Endothelial cell of umbilical vein (primary cell): ENCODE data around the gene RNF150. TPM values are rescaled to one million over a fixed set of nuclear protein-coding genes. Genes with fewer than 3 reads are reported as not detected.
"Not testable (repeated sequence)": the region's sequence is repeated elsewhere in the genome, so short reads cannot be mapped to it uniquely, and the experiment has no call there.

Experiments
- BruUV-seq: library from RNA; stranded (reverse); fragments of 400-500 nt; replicated peaks from 2 replicates; lab custom pipeline; 2021; lab: Mats Ljungman, UMichigan
- CTCF ChIA-PET: fragments of 300-600, 350-600 bp; sonication (Branson Sonifier 250); formaldehyde crosslinking; loops from one replicate; lab custom pipeline; 2021; ENCODE audit warnings: antibody characterized with exemption, inconsistent platforms; lab: Charles Lee
- POLR2A ChIA-PET: fragments of 300-600, 350-600 bp; sonication (Branson Sonifier 250); formaldehyde crosslinking; loops from one replicate; lab custom pipeline; 2021; ENCODE audit warnings: antibody characterized with exemption, inconsistent platforms; lab: Charles Lee
- DNase-seq: peaks from one replicate; pipeline ENCODE4 v3.0.0-alpha.2; 2011; ENCODE audit warnings: low read depth, low spot score
- FAIRE-seq: peaks from 2 replicates; lab custom pipeline; 2011; peaks lifted over from hg19 to GRCh38; lab: Jason Lieb, UNC
- H2AFZ ChIP-seq: 2 replicates; pipeline ENCODE4 v1.6.0; 2012; ENCODE audit warnings: low read depth, low read length, control low read depth, inconsistent platforms
- H3K27ac ChIP-seq: 2 replicates; pipeline ENCODE4 v1.5.1; 2011; ENCODE audit warnings: low read depth, mild to moderate bottlenecking, control low read depth, low read length, moderate library complexity; ENCODE audit not compliant: insufficient read depth
- H3K27me3 ChIP-seq, 2 experiments: 2 replicates each; pipeline versions ENCODE4 v1.6.0 to v1.6.1; 2011; ENCODE audit warnings: low read length in 2 of 2, mixed read lengths in 1 of 2; ENCODE audit not compliant: control insufficient read depth in 2 of 2, insufficient read depth in 2 of 2
- H3K36me3 ChIP-seq, 2 experiments: 2 replicates in 1 of 2; 3 replicates in 1 of 2; pipeline ENCODE4 v1.5.1; 2011; ENCODE audit warnings: low read length in 2 of 2, mild to moderate bottlenecking in 1 of 2, moderate library complexity in 1 of 2; ENCODE audit not compliant: control insufficient read depth in 2 of 2, insufficient read depth in 2 of 2; ENCODE audit errors: extremely low read depth in 1 of 2
- H3K4me1 ChIP-seq: 3 replicates; pipeline ENCODE4 v1.5.1; 2011; ENCODE audit warnings: mild to moderate bottlenecking, low read length; ENCODE audit not compliant: control insufficient read depth, insufficient read depth; ENCODE audit errors: extremely low read depth
- H3K4me2 ChIP-seq: 2 replicates; pipeline ENCODE4 v1.6.1; 2011; ENCODE audit warnings: low read length, control low read depth, mixed read lengths; ENCODE audit not compliant: insufficient read depth
- H3K4me3 ChIP-seq, 3 experiments: fragments of 200-600 bp in 1 of 3; sonication (generic), shearing (Covaris generic) in 1 of 3; replicated peaks in 1 of 3; 2 replicates each; pipeline ENCODE4 v1.5.1; 2011 to 2016; ENCODE audit warnings: control low read depth in 3 of 3, low read length in 3 of 3, mild to moderate bottlenecking in 2 of 3, inconsistent platforms in 1 of 3, low read depth in 1 of 3, moderate library complexity in 1 of 3; ENCODE audit not compliant: insufficient read depth in 1 of 3
- H3K79me2 ChIP-seq: 2 replicates; pipeline ENCODE4 v1.6.0; 2012; ENCODE audit warnings: low read length, inconsistent platforms; ENCODE audit not compliant: control insufficient read depth, insufficient read depth
- H3K9ac ChIP-seq: replicated peaks from 2 replicates; pipeline ENCODE3; 2011; ENCODE audit warnings: low read length, control low read depth; ENCODE audit not compliant: insufficient read depth; ENCODE audit errors: extremely low read depth
- H3K9me1 ChIP-seq: replicated peaks from 3 replicates; pipeline ENCODE4 v1.6.0; 2011; ENCODE audit warnings: mild to moderate bottlenecking, low read length; ENCODE audit not compliant: control insufficient read depth, insufficient read depth; ENCODE audit errors: extremely low read depth
- H3K9me3 ChIP-seq: replicated peaks from 2 replicates; pipeline ENCODE4 v1.5.1; 2012; ENCODE audit warnings: low read length, inconsistent platforms; ENCODE audit not compliant: control insufficient read depth, insufficient read depth
- H4K20me1 ChIP-seq: replicated peaks from 2 replicates; pipeline ENCODE3; 2011; ENCODE audit warnings: mild to moderate bottlenecking, low read length; ENCODE audit not compliant: control insufficient read depth, insufficient read depth; ENCODE audit errors: extremely low read depth
- FOS ChIP-seq: IDR thresholded peaks from 2 replicates; pipeline ENCODE4 v1.6.1; 2011; ENCODE audit warnings: mild to moderate bottlenecking, low read length, moderate library complexity, borderline replicate concordance; ENCODE audit not compliant: insufficient read depth
- GATA2 ChIP-seq: IDR thresholded peaks from 2 replicates; pipeline ENCODE4 v1.7.0; 2011; ENCODE audit warnings: low read depth, mild to moderate bottlenecking, moderate library complexity, mixed read lengths, low read length; ENCODE audit not compliant: insufficient read length, insufficient read depth
- JUN ChIP-seq: IDR thresholded peaks from 2 replicates; pipeline ENCODE4 v1.6.1; 2011; ENCODE audit warnings: borderline replicate concordance, low read depth; ENCODE audit not compliant: insufficient read length, insufficient read depth
- MAX ChIP-seq: IDR thresholded peaks from 2 replicates; pipeline ENCODE4 v1.6.1; 2011; ENCODE audit not compliant: insufficient read depth, insufficient read length
- MYC ChIP-seq: IDR thresholded peaks from one replicate; pipeline ENCODE4 v1.6.1; 2011; ENCODE audit warnings: mild to moderate bottlenecking, low read depth, low read length
- POLR2A ChIP-seq: IDR thresholded peaks from 2 replicates; pipeline ENCODE4 v1.6.1; 2012; ENCODE audit warnings: low read depth, mild to moderate bottlenecking, control low read depth, low read length
- POLR2AphosphoS5 ChIP-seq: IDR thresholded peaks from 2 replicates; pipeline ENCODE4 v1.6.1; 2012; ENCODE audit warnings: low read depth, mild to moderate bottlenecking, control low read depth, low read length, moderate library complexity; ENCODE audit not compliant: insufficient read depth
- dilution Hi-C: fragments of 300-500 bp; cut with MboI; formaldehyde crosslinking; loops from one replicate; pipeline ENCODE4 v1.15.0; 2019; ENCODE audit warnings: low sequenced_read_pairs; ENCODE audit not compliant: extremely low pct_ligation_motif_present
- intact Hi-C: fragments of 100-400 bp; cut with micrococcal nuclease; formaldehyde crosslinking; loops from one replicate; pipeline ENCODE4 v1.10.0; 2022
- polyA plus RNA-seq, 4 experiments: library from polyadenylated mRNA; depleted of rRNA in 3 of 4; stranded (reverse) in 3 of 4; unstranded in 1 of 4; fragments of >200 nt; gene quantifications; 2 replicates each; pipeline versions ENCODE4 v1.2.1 to v1.2.3, GENCODE V29; 2011 to 2012; ENCODE audit warnings: missing spikeins in 1 of 4
- total RNA-seq: library from RNA; stranded (reverse); gene quantifications from 2 replicates; pipeline ENCODE4 v1.2.3, GENCODE V29; 2021

Gene RNF150
- total and polyA plus RNA-seq, 2 donors (not counting 3 experiments of a cell fraction or from before 2014, with no cell fraction given): 0.33 to 0.35 TPM

- no TSS peak for BruUV-seq
- ChIA-PET POLR2A (no interaction called here), CTCF (no interaction called here)
- Histone ChIP-seq H3K9me3 (no peaks in the 10 kb centered on the region), H3K27ac (no peak overlapping the region), H3K4me2 (no peak overlapping the region), H4K20me1 (no peaks in the 10 kb centered on the region), H3K79me2 (no peaks in the 10 kb centered on the region), H3K4me1 (no peaks in the 10 kb centered on the region), H3K27me3 (no peaks in the 10 kb centered on the region), H3K4me3 (no peak overlapping the region), H3K9me1 (no peaks in the 10 kb centered on the region), H3K9ac (no peak overlapping the region), H2AFZ (no peak overlapping the region), H3K36me3 (no peaks in the 10 kb centered on the region)
- intact Hi-C loops (no loop called here), dilution Hi-C loops (no loop called here)
- DNase-seq (no peak), FAIRE-seq (no peak)
- TF ChIP-seq FOS (no peak), GATA2 (no peak), MAX (no peak), JUN (no peak), POLR2AphosphoS5 (no peak)
Observed at GRCh38 chr4:141170671-141171070, 37.4 kb upstream of the RNF150 start.

GRCh38 chr4:141169391-141169790 is 36.1 kb upstream of the RNF150 start:
- H3K36me3 ChIP-seq: no peaks in the 10 kb centered on the region
- POLR2A ChIA-PET: no interaction called here
- dilution Hi-C loops (no loop called here), intact Hi-C loops (no loop called here)
- DNase-seq (no peak), FAIRE-seq (no peak)
- H3K27me3 ChIP-seq: no peaks in the 10 kb centered on the region
- no peak overlapping the region for H3K9ac ChIP-seq
- H3K9me3 ChIP-seq: no peaks in the 10 kb centered on the region
- CTCF ChIA-PET: no interaction called here
- BruUV-seq: no TSS peak
- H3K4me3 ChIP-seq: no peak overlapping the region
- no peaks in the 10 kb centered on the region for H4K20me1 ChIP-seq
- no peaks in the 10 kb centered on the region for H3K4me1 ChIP-seq
- H2AFZ ChIP-seq: no peak overlapping the region
- H3K9me1 ChIP-seq: no peaks in the 10 kb centered on the region
- H3K27ac ChIP-seq: no peak overlapping the region
- H3K79me2 ChIP-seq: no peaks in the 10 kb centered on the region
- H3K4me2 ChIP-seq: no peak overlapping the region
- no peak for TF ChIP-seq MYC
- TF ChIP-seq POLR2AphosphoS5: no peak
- no peak for TF ChIP-seq POLR2A

GRCh38 chr4:141165001-141165400 is 31.7 kb upstream of the RNF150 start:
- BruUV-seq, H3K9ac ChIP-seq, H3K4me3 ChIP-seq, H3K9me1 ChIP-seq, H3K27me3 ChIP-seq, H2AFZ ChIP-seq, H3K36me3 ChIP-seq, H3K27ac ChIP-seq, H4K20me1 ChIP-seq, H3K9me3 ChIP-seq, DNase-seq, H3K4me1 ChIP-seq, H3K79me2 ChIP-seq, POLR2A ChIA-PET, dilution Hi-C loops, FAIRE-seq, intact Hi-C loops, CTCF ChIA-PET, H3K4me2 ChIP-seq: not testable (repeated sequence)
